DOHH2 (cell line): ENCODE data around the gene DNER.

ENCODE experiments used
- EZH2phosphoT487 ChIP-seq: fragments of 200-600 bp; sonication (generic); IDR thresholded peaks from 2 replicates; pipeline ENCODE4 v1.6.1; 2017; ENCODE audit warnings: borderline replicate concordance, mild to moderate bottlenecking, antibody characterized with exemption, low read length, moderate library complexity, mixed read lengths
- TF ChIP-seq, protein P1 (sequence below): fragments of 200-600 bp; sonication (generic); IDR thresholded peaks from one replicate; pipeline ENCODE4 v1.5.1; 2014; ENCODE audit warnings: antibody characterized with exemption, mild to moderate bottlenecking, low read depth, low read length; ENCODE audit not compliant: poor library complexity, severe bottlenecking

DNA sequence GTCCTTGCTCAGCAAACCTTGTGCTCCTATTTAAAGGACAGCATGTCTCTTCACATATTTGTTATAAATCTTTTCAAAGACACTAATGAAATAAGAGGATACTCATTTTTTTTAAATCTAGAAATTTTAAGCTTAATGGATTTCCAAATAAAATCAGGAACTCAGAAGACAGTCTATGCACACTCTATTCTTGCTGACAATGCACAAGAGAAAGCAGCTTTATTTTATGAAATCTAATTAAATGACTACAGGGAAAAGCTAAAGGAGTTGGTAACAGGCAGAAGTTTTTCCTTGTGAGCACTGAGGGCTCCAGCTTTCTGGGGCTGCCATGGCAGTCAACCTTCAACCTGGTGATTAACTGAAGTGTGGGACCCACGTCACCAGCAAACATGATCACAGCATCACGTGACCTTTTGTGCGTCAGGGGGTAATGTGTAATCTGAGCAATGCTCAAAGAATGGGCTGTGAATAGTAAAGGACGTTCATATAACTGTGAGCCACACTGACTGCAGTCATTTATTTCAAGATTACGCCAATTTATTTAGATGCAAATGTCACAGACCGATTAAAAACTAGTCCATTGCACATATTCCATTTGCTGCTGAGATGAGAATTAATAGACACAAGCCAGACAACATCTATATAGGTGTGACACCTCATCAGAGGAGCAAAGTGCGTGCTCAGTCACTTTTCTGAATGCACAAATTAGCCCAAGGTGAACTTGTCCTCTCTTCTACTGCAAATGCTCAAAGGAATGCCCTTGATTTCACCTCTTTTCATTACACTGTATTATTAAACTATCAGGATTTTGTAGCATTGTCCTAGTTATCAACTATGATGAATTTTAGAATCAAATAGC is 11.6 kb upstream of the DNER start:
- no peak for TF ChIP-seq EZH2phosphoT487
- TF ChIP-seq, protein P1, sequence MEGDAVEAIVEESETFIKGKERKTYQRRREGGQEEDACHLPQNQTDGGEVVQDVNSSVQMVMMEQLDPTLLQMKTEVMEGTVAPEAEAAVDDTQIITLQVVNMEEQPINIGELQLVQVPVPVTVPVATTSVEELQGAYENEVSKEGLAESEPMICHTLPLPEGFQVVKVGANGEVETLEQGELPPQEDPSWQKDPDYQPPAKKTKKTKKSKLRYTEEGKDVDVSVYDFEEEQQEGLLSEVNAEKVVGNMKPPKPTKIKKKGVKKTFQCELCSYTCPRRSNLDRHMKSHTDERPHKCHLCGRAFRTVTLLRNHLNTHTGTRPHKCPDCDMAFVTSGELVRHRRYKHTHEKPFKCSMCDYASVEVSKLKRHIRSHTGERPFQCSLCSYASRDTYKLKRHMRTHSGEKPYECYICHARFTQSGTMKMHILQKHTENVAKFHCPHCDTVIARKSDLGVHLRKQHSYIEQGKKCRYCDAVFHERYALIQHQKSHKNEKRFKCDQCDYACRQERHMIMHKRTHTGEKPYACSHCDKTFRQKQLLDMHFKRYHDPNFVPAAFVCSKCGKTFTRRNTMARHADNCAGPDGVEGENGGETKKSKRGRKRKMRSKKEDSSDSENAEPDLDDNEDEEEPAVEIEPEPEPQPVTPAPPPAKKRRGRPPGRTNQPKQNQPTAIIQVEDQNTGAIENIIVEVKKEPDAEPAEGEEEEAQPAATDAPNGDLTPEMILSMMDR = no peak
